ENCODE results near the gene TEX53.

The TEX53 gene

GRCh38 chr9:114643896-114644295, 13.7 kb downstream of the TEX53 start:
- H3F3A ChIP-seq (ENCODE audit: control insufficient read depth, insufficient read depth), result no peaks in the 10 kb centered on the region
- H3K9me2 ChIP-seq (replicated peaks; ENCODE audit: control insufficient read depth, low read length), result no peaks in the 10 kb centered on the region
- TF ChIP-seq EZH2phosphoT487 (IDR thresholded peaks at IDR 0.05; ENCODE audit: borderline replicate concordance, low read length), result no peak
- TF ChIP-seq, protein P1, sequence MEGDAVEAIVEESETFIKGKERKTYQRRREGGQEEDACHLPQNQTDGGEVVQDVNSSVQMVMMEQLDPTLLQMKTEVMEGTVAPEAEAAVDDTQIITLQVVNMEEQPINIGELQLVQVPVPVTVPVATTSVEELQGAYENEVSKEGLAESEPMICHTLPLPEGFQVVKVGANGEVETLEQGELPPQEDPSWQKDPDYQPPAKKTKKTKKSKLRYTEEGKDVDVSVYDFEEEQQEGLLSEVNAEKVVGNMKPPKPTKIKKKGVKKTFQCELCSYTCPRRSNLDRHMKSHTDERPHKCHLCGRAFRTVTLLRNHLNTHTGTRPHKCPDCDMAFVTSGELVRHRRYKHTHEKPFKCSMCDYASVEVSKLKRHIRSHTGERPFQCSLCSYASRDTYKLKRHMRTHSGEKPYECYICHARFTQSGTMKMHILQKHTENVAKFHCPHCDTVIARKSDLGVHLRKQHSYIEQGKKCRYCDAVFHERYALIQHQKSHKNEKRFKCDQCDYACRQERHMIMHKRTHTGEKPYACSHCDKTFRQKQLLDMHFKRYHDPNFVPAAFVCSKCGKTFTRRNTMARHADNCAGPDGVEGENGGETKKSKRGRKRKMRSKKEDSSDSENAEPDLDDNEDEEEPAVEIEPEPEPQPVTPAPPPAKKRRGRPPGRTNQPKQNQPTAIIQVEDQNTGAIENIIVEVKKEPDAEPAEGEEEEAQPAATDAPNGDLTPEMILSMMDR (IDR thresholded peaks at IDR 0.05; ENCODE audit: low read depth, low read length, poor library complexity, severe bottlenecking), result no peak
- H3K4me1 ChIP-seq (ENCODE audit: control insufficient read depth, low read length), result no peaks in the 10 kb centered on the region
- H3K4me3 ChIP-seq (ENCODE audit: low read length), result no peak overlapping the region
- H3K27ac ChIP-seq (ENCODE audit: low read depth, low read length), result no peak overlapping the region
- H3K9me3 ChIP-seq (ENCODE audit: control insufficient read depth, insufficient read depth, low read length), result no peaks in the 10 kb centered on the region
- peaks cover 40% of the 10 kb centered on the region for H3K36me3 ChIP-seq (ENCODE audit: control insufficient read depth, low read length)
- no peaks in the 10 kb centered on the region for H3K79me2 ChIP-seq (ENCODE audit: control insufficient read depth, low read length)
- H4K20me1 ChIP-seq (ENCODE audit: control insufficient read depth, insufficient read depth, low read depth, low read length), result no peaks in the 10 kb centered on the region
- no peak overlapping the region for H3K4me2 ChIP-seq (ENCODE audit: low read length)
- no peaks in the 10 kb centered on the region for H3K27me3 ChIP-seq (ENCODE audit: control insufficient read depth, low read length)

GRCh38 chr9:114643001-114643400, 14.6 kb downstream of the TEX53 start:
- Histone ChIP-seq H3K4me1 (ENCODE audit: control insufficient read depth, low read length) (no peaks in the 10 kb centered on the region), H3K36me3 (ENCODE audit: control insufficient read depth, low read length) (peaks cover 46% of the 10 kb centered on the region)

GRCh38 chr9:114641967-114642366, 15.6 kb downstream of the TEX53 start:
- Histone ChIP-seq H3K9me3 (ENCODE audit: control insufficient read depth, insufficient read depth, low read length) (no peaks in the 10 kb centered on the region), H3K27me3 (ENCODE audit: control insufficient read depth, low read length) (no peaks in the 10 kb centered on the region), H3K4me2 (ENCODE audit: low read length) (no peak overlapping the region), H3K79me2 (ENCODE audit: control insufficient read depth, low read length) (no peaks in the 10 kb centered on the region), H4K20me1 (ENCODE audit: control insufficient read depth, insufficient read depth, low read depth, low read length) (no peaks in the 10 kb centered on the region), H3K9me2 (replicated peaks; ENCODE audit: control insufficient read depth, low read length) (no peaks in the 10 kb centered on the region), H3K4me1 (ENCODE audit: control insufficient read depth, low read length) (no peaks in the 10 kb centered on the region), H3K27ac (ENCODE audit: low read depth, low read length) (no peak overlapping the region), H3F3A (ENCODE audit: control insufficient read depth, insufficient read depth) (no peaks in the 10 kb centered on the region), H3K4me3 (ENCODE audit: low read length) (no peak overlapping the region), H3K36me3 (ENCODE audit: control insufficient read depth, low read length) (peaks cover 51% of the 10 kb centered on the region)
- TF ChIP-seq EZH2phosphoT487 (IDR thresholded peaks at IDR 0.05; ENCODE audit: borderline replicate concordance, low read length), result no peak
- TF ChIP-seq, protein P1 (IDR thresholded peaks at IDR 0.05; ENCODE audit: low read depth, low read length, poor library complexity, severe bottlenecking), result no peak

More at GRCh38 chr9:114643001-114643400, 14.6 kb downstream of the TEX53 start:
- no peaks in the 10 kb centered on the region for H3K79me2 ChIP-seq (ENCODE audit: control insufficient read depth, low read length)
- H3K27ac ChIP-seq (ENCODE audit: low read depth, low read length), result no peak overlapping the region
- H3F3A ChIP-seq (ENCODE audit: control insufficient read depth, insufficient read depth), result no peaks in the 10 kb centered on the region
- TF ChIP-seq, protein P1 (IDR thresholded peaks at IDR 0.05; ENCODE audit: low read depth, low read length, poor library complexity, severe bottlenecking), result no peak
- H3K9me2 ChIP-seq (replicated peaks; ENCODE audit: control insufficient read depth, low read length), result no peaks in the 10 kb centered on the region
- H3K4me2 ChIP-seq (ENCODE audit: low read length), result no peak overlapping the region
- no peaks in the 10 kb centered on the region for H4K20me1 ChIP-seq (ENCODE audit: control insufficient read depth, insufficient read depth, low read depth, low read length)
- H3K9me3 ChIP-seq (ENCODE audit: control insufficient read depth, insufficient read depth, low read length), result no peaks in the 10 kb centered on the region
- no peak overlapping the region for H3K4me3 ChIP-seq (ENCODE audit: low read length)
- H3K27me3 ChIP-seq (ENCODE audit: control insufficient read depth, low read length), result no peaks in the 10 kb centered on the region

DNA sequence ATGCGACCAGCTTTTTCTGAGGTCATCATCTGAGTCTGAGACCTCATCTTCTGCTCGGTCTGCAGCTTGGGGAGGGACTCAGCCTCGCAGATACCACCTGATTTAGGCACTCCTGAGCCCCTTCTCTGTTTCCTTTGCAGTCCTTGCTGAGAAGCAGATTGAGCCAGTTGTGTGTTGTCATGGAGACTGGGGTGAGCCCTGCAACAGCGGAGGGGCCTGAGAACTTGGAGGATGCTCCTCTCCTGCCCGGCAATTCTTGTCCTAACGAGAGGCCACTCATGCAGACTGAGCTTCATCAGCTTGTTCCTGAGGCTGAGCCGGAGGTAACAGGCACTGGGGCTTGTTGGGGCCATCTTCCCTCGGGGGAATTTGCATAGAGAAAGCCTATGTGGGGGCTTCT, 19.2 kb downstream of the TEX53 start:
- Histone ChIP-seq H3K36me3 (ENCODE audit: control insufficient read depth, low read length) (peaks cover 48% of the 10 kb centered on the region), H4K20me1 (ENCODE audit: control insufficient read depth, insufficient read depth, low read depth, low read length) (no peaks in the 10 kb centered on the region), H3F3A (ENCODE audit: control insufficient read depth, insufficient read depth) (no peaks in the 10 kb centered on the region), H3K4me1 (ENCODE audit: control insufficient read depth, low read length) (no peaks in the 10 kb centered on the region), H3K9me3 (ENCODE audit: control insufficient read depth, insufficient read depth, low read length) (no peaks in the 10 kb centered on the region), H3K4me3 (ENCODE audit: low read length) (no peak overlapping the region), H3K27ac (ENCODE audit: low read depth, low read length) (no peak overlapping the region), H3K9me2 (replicated peaks; ENCODE audit: control insufficient read depth, low read length) (no peaks in the 10 kb centered on the region), H3K27me3 (ENCODE audit: control insufficient read depth, low read length) (no peaks in the 10 kb centered on the region), H3K79me2 (ENCODE audit: control insufficient read depth, low read length) (no peaks in the 10 kb centered on the region), H3K4me2 (ENCODE audit: low read length) (no peak overlapping the region)
- no peak for TF ChIP-seq EZH2phosphoT487 (IDR thresholded peaks at IDR 0.05; ENCODE audit: borderline replicate concordance, low read length)
- TF ChIP-seq, protein P1 (IDR thresholded peaks at IDR 0.05; ENCODE audit: low read depth, low read length, poor library complexity, severe bottlenecking), result no peak
